CD4-positive, alpha-beta memory T cell (primary cell): Measurements from ENCODE around the gene PHLDA3. TPM values are rescaled to one million over a fixed set of nuclear protein-coding genes. Genes with fewer than 3 reads are reported as not detected.
A peak's percentile ranks its signal among the peaks of the same experiment; 100 is the strongest.

Experiments
- CTCF ChIA-PET: fragments of 350-600 bp; sonication (Branson Sonifier 250); formaldehyde crosslinking; loops from one replicate; lab custom pipeline; 2021; ENCODE audit warnings: inconsistent platforms; ENCODE audit not compliant: partially characterized antibody; lab: Charles Lee
- POLR2A ChIA-PET: fragments of 350-600 bp; sonication (Branson Sonifier 250); formaldehyde crosslinking; loops from one replicate; lab custom pipeline; 2021; ENCODE audit not compliant: partially characterized antibody; lab: Charles Lee
- DNase-seq, 5 donors: peaks; one replicate each; pipeline versions ENCODE4 v3.0.0 to v3.0.0-alpha.2; 2020 to 2022; ENCODE audit warnings: mixed read lengths in 1 of 5
- H3K27ac ChIP-seq: one replicate; pipeline ENCODE4 v1.7.0; 2013; ENCODE audit warnings: low read depth, low read length
- H3K27me3 ChIP-seq: 2 replicates; pipeline ENCODE4 v1.7.0; 2013; ENCODE audit warnings: mild to moderate bottlenecking, low read length, moderate library complexity; ENCODE audit not compliant: insufficient read depth
- H3K36me3 ChIP-seq: 2 replicates; pipeline ENCODE4 v1.7.0; 2013; ENCODE audit warnings: mild to moderate bottlenecking, low read length, moderate library complexity; ENCODE audit not compliant: insufficient read depth
- H3K4me1 ChIP-seq: 2 replicates; pipeline ENCODE4 v1.7.0; 2013; ENCODE audit warnings: mild to moderate bottlenecking, low read length, moderate library complexity; ENCODE audit not compliant: insufficient read depth
- H3K4me3 ChIP-seq, 2 donors: one replicate each; pipeline ENCODE4 v1.7.0; 2013; ENCODE audit warnings: low read length in 2 of 2, mild to moderate bottlenecking in 1 of 2
- H3K9me3 ChIP-seq, 2 donors: one replicate each; pipeline ENCODE4 v1.7.0; 2013; ENCODE audit warnings: low read length in 2 of 2, control low read depth in 1 of 2; ENCODE audit not compliant: control insufficient read depth in 1 of 2
- H3K27ac Mint-ChIP-seq, 7 donors: one replicate each; pipeline ENCODE4 v1.8.0; 2020 to 2021; ENCODE audit warnings: mixed read lengths in 7 of 7, mild to moderate bottlenecking in 6 of 7, inconsistent platforms in 3 of 7, moderate library complexity in 3 of 7
- H3K27me3 Mint-ChIP-seq, 2 donors: one replicate each; pipeline ENCODE4 v1.8.0; 2020 to 2021; ENCODE audit warnings: mixed read lengths in 2 of 2
- H3K36me3 Mint-ChIP-seq, 2 donors: one replicate each; pipeline ENCODE4 v1.8.0; 2020 to 2021; ENCODE audit warnings: mixed read lengths in 2 of 2, inconsistent platforms in 1 of 2, mild to moderate bottlenecking in 1 of 2
- H3K4me1 Mint-ChIP-seq, 4 donors: one replicate each; pipeline ENCODE4 v1.8.0; 2020 to 2021; ENCODE audit warnings: mixed read lengths in 4 of 4, mild to moderate bottlenecking in 1 of 4
- H3K4me3 Mint-ChIP-seq, 8 donors: one replicate each; pipeline ENCODE4 v1.8.0; 2020 to 2021; ENCODE audit warnings: mixed read lengths in 8 of 8, mild to moderate bottlenecking in 7 of 8, moderate library complexity in 6 of 8, inconsistent platforms in 3 of 8
- H3K9me3 Mint-ChIP-seq, 8 donors: one replicate each; pipeline ENCODE4 v1.8.0; 2020 to 2021; ENCODE audit warnings: mixed read lengths in 8 of 8, mild to moderate bottlenecking in 5 of 8, inconsistent platforms in 3 of 8, moderate library complexity in 1 of 8
- intact Hi-C: fragments of 100-400 bp; cut with micrococcal nuclease; formaldehyde crosslinking; loops from one replicate; pipeline ENCODE4 v1.15.1; 2023
- polyA plus RNA-seq, 2 donors: library from polyadenylated mRNA; unstranded; fragments of 300-500 nt; fragmentation: Illumina TruSeq; gene quantifications; one replicate each; pipeline ENCODE4 v1.2.3, GENCODE V29; 2021
- total RNA-seq, 2 experiments: library from RNA; stranded (reverse); gene quantifications; one replicate each; pipeline ENCODE4 v1.2.3, GENCODE V29; 2021

Gene PHLDA3
- total and polyA plus RNA-seq, 4 experiments from 2014 or later, result 0.30 to 7.8 (median 4.0) TPM

DNA sequence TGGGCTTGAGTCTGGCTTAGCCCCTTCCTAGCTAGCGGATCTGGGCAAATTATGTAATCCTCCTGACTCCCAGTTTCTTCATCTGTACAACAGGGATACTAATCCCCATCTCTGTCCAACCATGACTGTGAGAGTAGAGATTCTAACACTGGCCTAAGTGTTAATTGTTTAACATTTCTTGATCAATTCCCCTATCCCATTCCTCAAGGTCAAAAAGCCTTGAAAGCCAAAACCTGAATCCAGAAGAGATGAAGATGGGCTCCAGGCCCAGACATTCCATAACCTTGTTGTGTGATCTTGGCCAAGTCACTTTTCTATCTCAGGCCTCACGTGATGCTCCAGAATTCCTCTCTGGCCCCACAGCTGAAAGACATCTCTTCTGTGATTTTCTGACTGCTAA, 18.8 kb upstream of the PHLDA3 start:
- no peak overlapping the region for H3K4me3 ChIP-seq
- POLR2A ChIA-PET, result no interaction called here
- Mint-ChIP-seq H3K27me3 (no peaks in the 10 kb centered on the region), H3K27ac (peak overlapping the region in 5 of 7 donors; percentile 3 to 49 (median 12)), H3K4me1 (peaks cover 0 to 4% (median 1%) of the 10 kb centered on the region in 4 donors), H3K9me3 (no peaks in the 10 kb centered on the region), H3K36me3 (peaks cover 17 to 72% of the 10 kb centered on the region in 2 donors), H3K4me3 (no peak overlapping the region)
- DNase-seq, result no peak
- no peaks in the 10 kb centered on the region for H3K27me3 ChIP-seq
- H3K4me1 ChIP-seq, result no peaks in the 10 kb centered on the region
- CTCF ChIA-PET, result interaction anchor here (22.2 kb wide), 1 partner anchor 21 kb away, joined by 714 read pairs; the partner anchor contains the start of gene CSRP1
- peaks cover 13% of the 10 kb centered on the region for H3K36me3 ChIP-seq
- intact Hi-C loops, result no loop called here
- no peaks in the 10 kb centered on the region for H3K9me3 ChIP-seq
- no peak overlapping the region for H3K27ac ChIP-seq

DNA sequence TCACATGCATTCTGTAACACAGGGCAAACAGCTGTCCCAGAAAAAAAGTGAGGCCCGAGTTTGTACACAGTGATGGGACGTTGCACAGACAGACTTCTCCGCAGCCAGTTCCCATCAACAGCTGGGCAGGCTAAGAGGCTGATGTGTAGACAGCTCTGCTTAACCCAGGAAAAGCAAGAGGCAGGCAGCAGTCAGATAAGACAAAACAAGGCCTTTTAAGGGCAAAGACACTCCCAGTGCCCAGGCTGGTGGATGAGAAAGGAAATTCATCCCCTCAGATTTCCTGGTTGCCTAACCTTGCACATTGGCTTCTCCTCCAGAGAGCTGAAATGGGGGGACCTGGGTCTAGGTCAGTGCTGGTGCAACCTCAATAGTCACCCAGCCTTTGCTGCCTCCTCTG, 17.2 kb upstream of the PHLDA3 start:
- Histone ChIP-seq H3K4me3 (no peak overlapping the region), H3K36me3 (peaks cover 13% of the 10 kb centered on the region), H3K4me1 (peaks cover 12% of the 10 kb centered on the region), H3K27me3 (peaks cover under 1% of the 10 kb centered on the region), H3K27ac (no peak overlapping the region), H3K9me3 (no peaks in the 10 kb centered on the region)
- ChIA-PET POLR2A (no interaction called here), CTCF (interaction anchor here (1.1 to 22.2 kb wide), 4 partner anchors 23 to 51 kb away, joined by 3 to 714 read pairs (median 5); partner anchors contain the start of gene CSRP1)
- H3K36me3 Mint-ChIP-seq, result peaks cover 17 to 63% of the 10 kb centered on the region in 2 donors
- no peak for DNase-seq
- H3K9me3 Mint-ChIP-seq, result peaks cover 0 to under 1% (median 0%) of the 10 kb centered on the region in 8 donors
- intact Hi-C loops, result no loop called here
- H3K27me3 Mint-ChIP-seq, result peaks cover 0 to 2% of the 10 kb centered on the region in 2 donors
- H3K27ac Mint-ChIP-seq, result peak overlapping the region in 2 of 7 donors; percentile 17 to 52
- no peak overlapping the region for H3K4me3 Mint-ChIP-seq
- H3K4me1 Mint-ChIP-seq, result peaks cover under 1 to 14% (median 9%) of the 10 kb centered on the region in 4 donors

DNA sequence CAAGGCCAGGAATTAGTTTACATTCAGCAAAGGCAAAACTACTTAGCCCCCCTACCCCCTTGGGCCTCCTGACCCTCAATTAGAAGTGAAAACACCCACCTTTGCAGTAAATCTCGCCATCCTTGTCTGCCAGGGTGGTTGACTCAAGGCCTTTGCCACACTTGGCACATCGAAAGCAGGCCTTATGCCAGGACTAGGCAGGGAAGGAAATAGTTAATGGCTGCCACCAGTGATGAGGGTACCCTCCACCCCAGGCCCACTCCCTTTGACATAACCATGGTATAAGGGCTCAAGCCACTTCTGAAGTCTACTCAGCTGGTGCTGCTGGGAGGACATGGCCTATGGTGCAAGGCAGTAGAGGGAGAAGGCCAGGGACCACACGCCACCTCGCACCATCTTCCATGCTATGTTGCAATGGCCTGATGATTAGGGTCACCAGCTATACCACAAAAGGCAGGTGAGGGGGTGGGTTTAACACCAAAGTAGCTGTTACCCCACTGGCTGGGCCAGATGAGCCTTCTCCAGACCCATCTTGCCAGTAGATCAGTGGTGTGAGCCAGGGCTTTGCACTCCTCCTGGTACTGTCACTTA, 16.3 kb upstream of the PHLDA3 start:
- Mint-ChIP-seq H3K9me3 (peaks cover 0 to 2% (median 0%) of the 10 kb centered on the region in 8 donors), H3K27me3 (peaks cover 0 to 6% of the 10 kb centered on the region in 2 donors), H3K4me1 (peaks cover 5 to 23% (median 16%) of the 10 kb centered on the region in 4 donors), H3K27ac (peak overlapping the region in 1 of 7 donors; percentile 35), H3K4me3 (no peak overlapping the region), H3K36me3 (peaks cover 17 to 56% of the 10 kb centered on the region in 2 donors)
- intact Hi-C loops, result no loop called here
- Histone ChIP-seq H3K9me3 (no peaks in the 10 kb centered on the region), H3K27ac (no peak overlapping the region), H3K4me1 (peaks cover 19% of the 10 kb centered on the region), H3K36me3 (peaks cover 13% of the 10 kb centered on the region), H3K4me3 (no peak overlapping the region), H3K27me3 (peaks cover 5% of the 10 kb centered on the region)
- ChIA-PET CTCF (interaction anchor here (0.6 to 22.2 kb wide), 5 partner anchors 24 to 568 kb away, joined by 3 to 714 read pairs (median 3); partner anchors contain the start of gene CSRP1), POLR2A (no interaction called here)
- DNase-seq, result no peak

DNA sequence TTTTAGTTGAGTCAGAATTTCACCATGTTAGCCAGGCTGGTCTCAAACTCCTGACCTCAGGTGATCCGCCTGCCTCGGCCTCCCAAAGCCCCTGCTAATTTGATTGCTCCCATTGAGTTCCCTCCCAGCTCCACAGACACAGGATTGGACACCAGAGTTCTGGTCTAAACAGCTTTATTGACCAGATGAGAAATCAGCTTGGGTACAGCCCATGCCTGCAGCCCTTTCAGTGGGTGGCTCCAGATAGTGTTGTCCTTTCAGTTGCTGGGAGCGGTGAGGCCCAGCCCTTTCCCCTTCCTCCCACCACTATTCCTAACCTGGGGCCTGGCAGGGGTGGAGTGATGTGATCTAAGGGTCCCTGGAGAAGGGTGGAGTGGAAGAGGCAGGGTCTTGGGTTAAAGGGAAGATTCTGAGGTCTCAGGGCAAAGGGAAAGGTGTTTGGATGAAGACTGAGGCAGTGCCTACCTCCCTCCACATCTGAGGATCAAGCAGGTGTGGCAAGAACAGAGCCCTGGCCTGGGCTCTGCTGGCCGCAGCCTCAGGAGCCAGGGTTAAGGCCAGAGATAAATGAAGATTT, 14.5 kb upstream of the PHLDA3 start:
- Histone ChIP-seq H3K27ac (no peak overlapping the region), H3K4me1 (peaks cover 25% of the 10 kb centered on the region), H3K9me3 (no peaks in the 10 kb centered on the region), H3K4me3 (no peak overlapping the region), H3K36me3 (peaks cover 4% of the 10 kb centered on the region), H3K27me3 (peaks cover 5% of the 10 kb centered on the region)
- H3K27me3 Mint-ChIP-seq, result peaks cover 0 to 6% of the 10 kb centered on the region in 2 donors
- CTCF ChIA-PET, result interaction anchor here (0.8 to 22.2 kb wide), 8 partner anchors 8 to 50 kb away, joined by 3 to 714 read pairs (median 8); partner anchors contain the start of gene CSRP1
- H3K4me1 Mint-ChIP-seq, result peaks cover 5 to 29% (median 19%) of the 10 kb centered on the region in 4 donors
- intact Hi-C loops, result no loop called here
- peaks cover 12 to 41% of the 10 kb centered on the region in 2 donors for H3K36me3 Mint-ChIP-seq
- no peak for DNase-seq
- POLR2A ChIA-PET, result interaction anchor here (1.1 to 4.8 kb wide), 3 partner anchors 22 to 29 kb away, joined by 4 to 41 read pairs (median 40); partner anchors contain the start of gene CSRP1
- no peak overlapping the region for H3K4me3 Mint-ChIP-seq
- peak overlapping the region in 4 of 7 donors; percentile 25 to 77 (median 56) for H3K27ac Mint-ChIP-seq
- H3K9me3 Mint-ChIP-seq, result peaks cover 0 to 2% (median 0%) of the 10 kb centered on the region in 8 donors

DNA sequence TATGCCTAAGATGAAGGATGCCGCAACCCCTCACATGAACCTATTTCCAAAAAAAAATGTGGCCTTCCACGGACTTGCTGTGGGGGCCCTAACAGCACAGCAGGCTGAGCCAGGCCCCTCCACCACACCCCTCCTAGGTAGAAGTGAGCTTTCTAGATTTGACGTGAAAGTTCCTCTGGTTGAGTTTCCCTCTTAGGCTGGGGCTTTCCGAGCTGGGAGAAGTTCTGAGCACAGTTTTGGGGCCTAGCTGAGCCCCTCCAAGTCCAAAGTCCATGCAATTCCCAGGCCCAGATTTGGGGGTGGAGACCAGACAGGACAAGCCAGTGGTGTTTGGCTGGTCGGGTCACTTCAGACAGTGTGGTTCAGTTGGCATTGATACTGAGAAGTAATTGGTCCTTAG, 13.8 kb upstream of the PHLDA3 start:
- Mint-ChIP-seq H3K4me1 (peaks cover 5 to 29% (median 19%) of the 10 kb centered on the region in 4 donors), H3K9me3 (peaks cover 0 to 2% (median 0%) of the 10 kb centered on the region in 8 donors), H3K27ac (peak overlapping the region in 3 of 7 donors; percentile 42 to 66 (median 62)), H3K27me3 (peaks cover 0 to 6% of the 10 kb centered on the region in 2 donors), H3K36me3 (peaks cover 5 to 34% of the 10 kb centered on the region in 2 donors), H3K4me3 (peak overlapping the region in 2 of 8 donors; percentile 24 to 36)
- Histone ChIP-seq H3K27ac (no peak overlapping the region), H3K36me3 (peaks cover 4% of the 10 kb centered on the region), H3K4me3 (no peak overlapping the region), H3K27me3 (peaks cover 5% of the 10 kb centered on the region), H3K4me1 (peaks cover 25% of the 10 kb centered on the region), H3K9me3 (no peaks in the 10 kb centered on the region)
- DNase-seq, result no peak
- ChIA-PET POLR2A (interaction anchor here (1.4 to 4.8 kb wide), 3 partner anchors 19 to 30 kb away, joined by 4 to 41 read pairs (median 40); partner anchors contain the start of gene CSRP1), CTCF (interaction anchor here (0.8 to 22.2 kb wide), 14 partner anchors 8 to 265 kb away, joined by 3 to 714 read pairs (median 6); partner anchors contain the start of genes CSRP1 and PHLDA3)
- intact Hi-C loops, result loop anchor here (1.0 kb wide), 2 partner anchors 25 to 31 kb away; partner anchors contain the start of gene CSRP1

DNA sequence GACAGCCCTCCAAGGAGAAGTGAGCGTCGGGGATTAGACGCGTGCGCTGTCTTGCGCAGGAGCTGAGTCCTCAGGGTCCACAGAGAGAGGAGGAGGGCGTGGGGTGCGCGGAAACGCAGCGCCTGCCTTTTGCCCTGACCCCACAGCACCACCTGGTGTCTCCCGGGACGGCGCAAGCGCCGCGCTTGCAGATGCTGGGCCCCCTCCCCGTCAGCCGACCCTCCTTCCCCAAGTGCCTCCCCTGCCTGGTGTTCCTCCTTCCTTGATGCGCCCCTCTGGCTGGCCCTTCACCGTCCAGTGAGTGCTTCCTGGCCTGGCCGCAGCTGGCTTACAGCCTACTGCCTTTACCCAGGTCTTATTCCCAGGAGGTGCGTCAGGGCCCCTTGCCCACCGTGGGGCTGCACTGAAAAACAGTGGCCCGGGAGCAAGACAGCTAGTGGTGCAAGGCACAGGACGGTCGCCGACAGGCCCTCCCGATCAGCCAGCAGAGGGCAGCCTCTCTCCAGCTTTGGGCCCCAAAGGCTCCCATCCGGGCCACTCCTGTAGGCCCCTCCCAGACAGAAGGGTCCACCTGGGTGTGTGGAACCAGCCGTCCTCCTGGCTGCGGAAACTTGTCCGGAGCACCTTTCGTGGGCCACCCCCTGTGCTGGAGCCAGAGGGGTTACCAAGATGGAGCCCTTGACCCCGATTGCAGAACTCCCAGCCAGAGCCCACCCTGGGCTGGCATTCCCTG, 12.9 kb upstream of the PHLDA3 start:
- H3K9me3 Mint-ChIP-seq, result peaks cover 0 to 2% (median 0%) of the 10 kb centered on the region in 8 donors
- peaks cover 5 to 29% (median 19%) of the 10 kb centered on the region in 4 donors for H3K4me1 Mint-ChIP-seq
- H3K36me3 Mint-ChIP-seq, result peaks cover 3 to 28% of the 10 kb centered on the region in 2 donors
- POLR2A ChIA-PET, result interaction anchor here (1.2 to 4.8 kb wide), 4 partner anchors 12 to 30 kb away, joined by 3 to 41 read pairs (median 22); partner anchors contain the start of gene CSRP1
- peaks cover 25% of the 10 kb centered on the region for H3K4me1 ChIP-seq
- H3K27me3 ChIP-seq, result peaks cover 5% of the 10 kb centered on the region
- peaks cover 2 to 6% of the 10 kb centered on the region in 2 donors for H3K27me3 Mint-ChIP-seq
- peak overlapping the region; percentile 75 to 86 (median 83) for H3K4me3 Mint-ChIP-seq
- CTCF ChIA-PET, result interaction anchor here (0.6 to 22.2 kb wide), 23 partner anchors 8 to 338 kb away, joined by 3 to 714 read pairs (median 4); partner anchors contain the start of genes CSRP1 and PHLDA3
- intact Hi-C loops, result loop anchor here (1.0 kb wide), 3 partner anchors 25 to 34 kb away; partner anchors contain the start of gene CSRP1
- H3K4me3 ChIP-seq, result peak overlapping the region; percentile 52
- no peak overlapping the region for H3K27ac ChIP-seq
- H3K9me3 ChIP-seq, result no peaks in the 10 kb centered on the region
- H3K27ac Mint-ChIP-seq, result peak overlapping the region in 5 of 7 donors; percentile 42 to 74 (median 65)
- peak; percentile 75 to 80 (median 77) for DNase-seq
- peaks cover 4% of the 10 kb centered on the region for H3K36me3 ChIP-seq
